ENCODE results near the gene IWS1. TPM values are rescaled to one million over a fixed set of nuclear protein-coding genes. Genes with fewer than 3 reads are reported as not detected.
"Not testable (repeated sequence)": the region's sequence is repeated elsewhere in the genome, so short reads cannot be mapped to it uniquely, and the experiment has no call there.

IWS1 gene
- total RNA-seq, 1 donor from 2014 or later: 39.8 TPM

GRCh38 chr2:127528487-127528886 is 2.2 kb upstream of the IWS1 start:
- H3K4me1 Mint-ChIP-seq (ENCODE audit: unreplicated experiment): peaks cover 23% of the 10 kb centered on the region
- peaks cover 3% of the 10 kb centered on the region for H3K27me3 Mint-ChIP-seq (ENCODE audit: unreplicated experiment)
- H3K36me3 Mint-ChIP-seq (ENCODE audit: unreplicated experiment): no peaks in the 10 kb centered on the region
- no peak for DNase-seq (ENCODE audit: extremely low spot score, unreplicated experiment)
- H3K4me3 Mint-ChIP-seq (ENCODE audit: unreplicated experiment): no peak overlapping the region
- no peaks in the 10 kb centered on the region for H3K9me3 Mint-ChIP-seq (ENCODE audit: unreplicated experiment)
- no peak overlapping the region for H3K27ac Mint-ChIP-seq (ENCODE audit: unreplicated experiment)
- TF ChIP-seq CTCF (IDR thresholded peaks at IDR 0.05): no peak

- Mint-ChIP-seq H3K36me3 (ENCODE audit: unreplicated experiment) (peaks cover 2% of the 10 kb centered on the region), H3K4me3 (ENCODE audit: unreplicated experiment) (peak overlapping the region; percentile 86), H3K4me1 (ENCODE audit: unreplicated experiment) (peaks cover 24% of the 10 kb centered on the region), H3K9me3 (ENCODE audit: unreplicated experiment) (no peaks in the 10 kb centered on the region), H3K27me3 (ENCODE audit: unreplicated experiment) (no peaks in the 10 kb centered on the region), H3K27ac (ENCODE audit: unreplicated experiment) (peak overlapping the region; percentile 97)
- no peak for TF ChIP-seq CTCF (IDR thresholded peaks at IDR 0.05)
- no peak for DNase-seq (ENCODE audit: extremely low spot score, unreplicated experiment)
Observed at GRCh38 chr2:127527001-127527804, 914 bp upstream of the IWS1 start.

DNA sequence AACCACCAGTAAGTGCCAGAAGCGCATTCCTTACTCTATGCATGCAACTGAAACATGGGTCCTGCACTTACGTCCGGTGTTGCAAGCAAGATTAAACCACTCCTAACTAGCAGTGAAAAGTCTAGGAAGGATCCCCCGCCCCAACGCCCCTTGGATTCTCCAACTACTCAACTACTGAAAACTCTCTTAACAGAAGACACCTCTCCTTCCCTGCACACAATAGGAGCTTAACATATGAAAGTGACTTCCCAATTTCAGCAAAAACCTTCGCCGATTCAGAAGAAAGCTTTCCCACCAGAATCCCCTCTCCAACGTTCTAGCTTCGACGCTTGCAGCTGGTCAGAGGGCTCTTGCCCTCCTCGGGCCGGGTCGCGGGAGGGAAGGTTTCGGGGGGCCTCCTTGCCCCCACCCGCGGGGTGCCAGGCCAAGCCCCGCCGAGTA is 578 bp downstream of the IWS1 start:
- H3K9me3 Mint-ChIP-seq (ENCODE audit: unreplicated experiment): no peaks in the 10 kb centered on the region
- peaks cover 7% of the 10 kb centered on the region for H3K36me3 Mint-ChIP-seq (ENCODE audit: unreplicated experiment)
- no peak for DNase-seq (ENCODE audit: extremely low spot score, unreplicated experiment)
- peak overlapping the region; percentile 97 for H3K27ac Mint-ChIP-seq (ENCODE audit: unreplicated experiment)
- H3K27me3 Mint-ChIP-seq (ENCODE audit: unreplicated experiment): no peaks in the 10 kb centered on the region
- peaks cover 24% of the 10 kb centered on the region for H3K4me1 Mint-ChIP-seq (ENCODE audit: unreplicated experiment)
- H3K4me3 Mint-ChIP-seq (ENCODE audit: unreplicated experiment): peak overlapping the region; percentile 86
- TF ChIP-seq CTCF (IDR thresholded peaks at IDR 0.05): no peak

DNA sequence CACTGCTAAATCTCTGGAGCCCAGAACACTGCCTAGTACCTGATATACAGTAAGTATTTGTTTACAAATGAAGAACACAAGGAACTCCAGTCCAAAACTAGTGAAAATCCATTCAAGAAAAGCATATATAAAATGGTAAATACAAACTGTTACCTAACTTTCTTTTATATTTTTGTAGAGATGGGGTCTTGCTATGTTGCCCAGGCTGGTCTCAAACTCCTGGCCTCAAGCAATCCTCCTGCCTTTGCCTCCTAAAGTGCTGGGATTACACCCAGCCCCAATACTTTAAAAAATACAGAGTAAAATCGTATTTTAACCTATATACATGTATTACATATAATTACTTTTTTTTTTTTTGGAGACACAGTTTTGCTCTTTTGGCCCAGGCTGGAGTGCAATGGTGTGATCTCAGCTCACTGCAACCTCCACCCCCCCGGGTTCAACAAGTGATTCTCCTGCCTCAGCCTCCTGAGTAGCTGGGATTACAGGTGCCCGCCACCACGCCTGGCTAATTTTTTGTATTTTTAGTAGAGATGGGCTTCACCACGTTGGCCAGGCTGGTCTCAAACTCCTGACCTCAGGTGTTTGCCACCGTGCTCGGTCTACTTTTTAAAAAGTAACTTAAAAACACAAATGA is 2.0 kb downstream of the IWS1 start:
- not testable (repeated sequence) for H3K27me3 Mint-ChIP-seq (ENCODE audit: unreplicated experiment); DNase-seq (ENCODE audit: extremely low spot score, unreplicated experiment); H3K9me3 Mint-ChIP-seq (ENCODE audit: unreplicated experiment)
- peaks cover 18% of the 10 kb centered on the region for H3K36me3 Mint-ChIP-seq (ENCODE audit: unreplicated experiment)
- H3K4me1 Mint-ChIP-seq (ENCODE audit: unreplicated experiment): peaks cover 24% of the 10 kb centered on the region
- peak overlapping the region; percentile 55 for H3K4me3 Mint-ChIP-seq (ENCODE audit: unreplicated experiment)
- peak overlapping the region; percentile 23 for H3K27ac Mint-ChIP-seq (ENCODE audit: unreplicated experiment)

DNA sequence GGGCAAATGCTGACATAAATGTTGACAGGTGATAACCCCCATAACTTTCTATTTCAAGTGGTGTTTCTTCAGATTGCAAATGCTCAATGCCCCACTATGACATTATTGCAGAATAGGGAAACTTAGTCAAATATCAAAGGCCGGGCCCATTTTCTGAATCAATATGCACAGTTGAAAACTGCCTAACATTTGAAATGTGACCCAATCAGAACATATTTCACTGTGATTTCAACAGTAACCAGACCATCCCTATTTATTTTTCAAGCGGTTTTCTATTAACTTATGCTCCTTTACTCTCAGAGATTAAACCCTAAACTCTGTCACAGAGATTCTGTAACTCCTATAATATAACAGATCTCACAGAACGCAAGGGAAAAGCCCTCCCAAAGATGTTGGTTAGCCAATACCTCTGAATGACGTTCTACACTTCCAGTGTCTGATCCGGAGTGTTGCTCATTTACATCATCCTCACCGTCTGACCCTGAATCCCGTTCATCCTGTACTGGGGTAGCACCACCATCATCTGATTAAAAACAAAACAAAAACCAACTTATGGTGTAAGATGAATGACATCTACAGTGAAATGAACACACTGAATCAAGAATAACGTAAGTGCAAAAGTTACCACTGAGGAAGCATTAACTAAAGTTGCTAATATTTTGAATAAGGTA is 2.9 kb downstream of the IWS1 start:
- H3K36me3 Mint-ChIP-seq (ENCODE audit: unreplicated experiment): peaks cover 20% of the 10 kb centered on the region
- peaks cover 24% of the 10 kb centered on the region for H3K4me1 Mint-ChIP-seq (ENCODE audit: unreplicated experiment)
- no peak for DNase-seq (ENCODE audit: extremely low spot score, unreplicated experiment)
- H3K9me3 Mint-ChIP-seq (ENCODE audit: unreplicated experiment): no peaks in the 10 kb centered on the region
- H3K27me3 Mint-ChIP-seq (ENCODE audit: unreplicated experiment): no peaks in the 10 kb centered on the region
- H3K4me3 Mint-ChIP-seq (ENCODE audit: unreplicated experiment): no peak overlapping the region
- no peak for TF ChIP-seq CTCF (IDR thresholded peaks at IDR 0.05)
- H3K27ac Mint-ChIP-seq (ENCODE audit: unreplicated experiment): no peak overlapping the region

Data from osteocyte (in vitro differentiated cells).